ENCODE data around the gene PNMA8C.

- TF ChIP-seq EZH2 (IDR thresholded peaks at IDR 0.05; ENCODE audit: low read length, unreplicated experiment) (no peak), CTCF (conservative IDR thresholded peaks at IDR 0.05; ENCODE audit: low read depth, low read length) (no peak), EZH2phosphoT487 (IDR thresholded peaks at IDR 0.05; ENCODE audit: borderline replicate concordance, low read length) (no peak)
These were observed 35.9 kb downstream of the PNMA8C start for GRCh38 chr19:46392837-46393236.

Measured in PC-3 (cell line).